Measurements from ENCODE around the gene PNLIP. TPM values are rescaled to one million over a fixed set of nuclear protein-coding genes. Genes with fewer than 3 reads are reported as not detected.

Gene PNLIP
- total RNA-seq, 4 donors from 2014 or later: 0.23 to 0.32 TPM; not detected in 2

DNA sequence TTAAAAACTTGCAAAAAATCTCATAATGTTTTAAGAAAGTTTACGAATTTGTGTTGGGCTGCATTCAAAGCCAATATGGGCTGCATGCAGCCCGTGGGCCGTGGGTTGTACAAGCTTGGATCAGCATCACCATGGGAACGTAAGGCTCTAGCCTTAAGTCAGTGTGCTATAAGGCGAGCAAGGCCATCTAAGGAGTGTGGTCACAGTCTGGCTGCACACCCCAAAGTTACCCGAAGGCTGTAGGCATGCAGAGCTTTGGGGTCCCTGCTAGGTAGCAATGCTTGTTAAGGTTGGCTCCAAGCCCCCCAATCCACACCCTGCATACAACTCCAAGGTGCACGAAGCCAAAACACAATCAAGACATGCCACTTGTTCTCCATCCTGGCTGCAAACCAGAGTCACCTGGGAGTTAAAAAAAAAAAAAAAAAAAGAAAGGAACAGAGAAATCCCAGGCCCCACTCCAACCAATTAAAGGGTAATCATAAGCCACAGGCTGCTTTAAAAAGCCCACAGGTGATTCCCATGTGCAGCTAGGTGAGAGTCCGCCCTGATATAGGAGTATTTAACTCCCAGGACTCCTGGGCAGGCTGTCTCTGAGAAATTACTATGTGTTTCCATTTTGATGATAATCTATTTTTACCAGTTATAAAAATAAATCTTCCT is 66.5 kb downstream of the PNLIP start:
- intact Hi-C loops (cut with DNase I; ENCODE audit: low total_unique reads): no loop called here
- no peak overlapping the region for H3K4me3 ChIP-seq (ENCODE audit: low read depth, poor library complexity, severe bottlenecking)
- peak in 1 of 2 donors; percentile 26 for DNase-seq (ENCODE audit: low spot score in 2 of 2)
- TF ChIP-seq POLR2A (IDR thresholded peaks at IDR 0.05) (no peak), CTCF (IDR thresholded peaks at IDR 0.05) (no peak)
- 85 to 88% methylated on average over 8 of the region's 8 CpGs for WGBS, 2 donors

GRCh38 chr10:116613471-116613870 is 67.7 kb downstream of the PNLIP start:
- DNase-seq (ENCODE audit: low spot score in 2 of 2): peak in 1 of 2 donors; percentile 56
- 39 to 43% methylated on average over 2 of the region's 2 CpGs for WGBS, 2 donors

DNA sequence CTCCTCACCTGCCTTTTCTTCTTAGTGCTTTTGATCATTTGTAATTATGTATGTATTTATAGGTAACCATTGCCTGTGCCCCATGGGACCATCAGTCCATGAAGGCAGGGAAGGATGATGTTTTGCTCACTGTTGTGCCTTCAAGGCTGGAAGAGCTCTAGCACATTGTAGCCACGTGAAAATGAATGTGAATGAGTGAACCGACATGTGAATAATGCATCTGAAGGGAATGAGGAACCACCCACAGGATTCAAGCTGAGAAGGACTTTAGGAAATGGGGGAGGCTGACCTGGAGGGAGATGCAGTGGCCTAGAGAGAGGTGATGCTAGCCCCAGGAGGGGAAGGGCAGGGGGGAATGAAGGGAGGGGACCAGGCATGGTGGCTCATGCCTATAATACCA is 69.1 kb downstream of the PNLIP start:
- no peak for DNase-seq (ENCODE audit: low spot score in 2 of 2)
- H3K4me3 ChIP-seq (ENCODE audit: low read depth, poor library complexity, severe bottlenecking): no peak overlapping the region
- TF ChIP-seq CTCF (IDR thresholded peaks at IDR 0.05): no peak
- no peak for TF ChIP-seq POLR2A (IDR thresholded peaks at IDR 0.05)
- intact Hi-C loops (cut with DNase I; ENCODE audit: low total_unique reads): no loop called here
- 49 to 62% methylated on average over 2 of the region's 2 CpGs for WGBS, 2 donors

More at GRCh38 chr10:116613471-116613870, 67.7 kb downstream of the PNLIP start:
- no peak for TF ChIP-seq POLR2A (IDR thresholded peaks at IDR 0.05)
- no peak for TF ChIP-seq CTCF (IDR thresholded peaks at IDR 0.05)
- intact Hi-C loops (cut with DNase I; ENCODE audit: low total_unique reads): no loop called here
- no peak overlapping the region for H3K4me3 ChIP-seq (ENCODE audit: low read depth, poor library complexity, severe bottlenecking)

DNA sequence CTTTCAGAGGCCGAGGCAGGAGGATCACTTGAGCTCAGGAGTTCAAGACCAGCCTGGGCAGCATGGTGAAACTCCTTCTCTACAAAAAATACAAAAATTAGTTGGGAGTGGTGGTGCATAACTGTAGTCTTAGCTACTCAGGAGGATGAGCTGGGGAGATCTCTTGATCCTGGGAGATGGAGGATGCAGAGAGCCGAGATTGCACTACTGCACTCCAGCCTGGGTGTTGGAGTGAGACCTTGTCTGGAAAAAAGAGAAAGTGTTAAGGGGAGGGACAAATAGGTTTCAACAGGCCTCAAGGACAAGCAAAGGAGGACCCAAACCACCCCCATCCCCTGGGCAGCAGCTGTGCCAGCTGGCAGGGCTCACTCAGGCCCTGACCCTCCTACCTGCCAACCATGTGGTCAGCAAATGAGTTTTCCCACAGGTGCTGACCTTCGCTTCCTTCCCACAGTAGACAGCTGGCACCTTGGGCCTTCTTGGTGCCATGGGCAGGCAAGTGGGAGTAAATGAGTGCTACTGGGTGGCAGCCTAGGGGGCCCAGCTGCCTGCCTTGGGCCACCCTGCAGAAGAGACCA is 69.6 kb downstream of the PNLIP start:
- intact Hi-C loops (cut with DNase I; ENCODE audit: low total_unique reads): no loop called here
- H3K4me3 ChIP-seq (ENCODE audit: low read depth, poor library complexity, severe bottlenecking): no peak overlapping the region
- no peak for TF ChIP-seq POLR2A (IDR thresholded peaks at IDR 0.05)
- no peak for TF ChIP-seq CTCF (IDR thresholded peaks at IDR 0.05)
- 91 to 93% methylated on average over 3 of the region's 3 CpGs for WGBS, 2 donors
- DNase-seq (ENCODE audit: low spot score in 2 of 2): peak in 1 of 2 donors; percentile 49

Other genes with a start within 250 kb of the PNLIP start
- gene CCDC172, start 221.5 kb upstream of the PNLIP start, total RNA-seq: not detected
- gene PNLIPRP3, start 118.1 kb upstream of the PNLIP start, total RNA-seq: 10 to 100 TPM; 27.2 to 82.8 (median 45.7) TPM
- not detected for gene PNLIPRP1, start 45.0 kb downstream of the PNLIP start, total RNA-seq
- gene PNLIPRP2, start 75.0 kb downstream of the PNLIP start, total RNA-seq: under 1 TPM in 1 of 4 donors, not detected in 3; 0.29 TPM
- gene HSPA12A, start 196.6 kb downstream of the PNLIP start, total RNA-seq: 1 to 10 TPM; 6.4 to 9.9 (median 9.5) TPM